ENCODE results near the gene THAP4. TPM values are rescaled to one million over a fixed set of nuclear protein-coding genes. Genes with fewer than 3 reads are reported as not detected.

Gene THAP4
- polyA plus RNA-seq, 3 donors, result 15.1 to 25.9 (median 16.3) TPM

DNA sequence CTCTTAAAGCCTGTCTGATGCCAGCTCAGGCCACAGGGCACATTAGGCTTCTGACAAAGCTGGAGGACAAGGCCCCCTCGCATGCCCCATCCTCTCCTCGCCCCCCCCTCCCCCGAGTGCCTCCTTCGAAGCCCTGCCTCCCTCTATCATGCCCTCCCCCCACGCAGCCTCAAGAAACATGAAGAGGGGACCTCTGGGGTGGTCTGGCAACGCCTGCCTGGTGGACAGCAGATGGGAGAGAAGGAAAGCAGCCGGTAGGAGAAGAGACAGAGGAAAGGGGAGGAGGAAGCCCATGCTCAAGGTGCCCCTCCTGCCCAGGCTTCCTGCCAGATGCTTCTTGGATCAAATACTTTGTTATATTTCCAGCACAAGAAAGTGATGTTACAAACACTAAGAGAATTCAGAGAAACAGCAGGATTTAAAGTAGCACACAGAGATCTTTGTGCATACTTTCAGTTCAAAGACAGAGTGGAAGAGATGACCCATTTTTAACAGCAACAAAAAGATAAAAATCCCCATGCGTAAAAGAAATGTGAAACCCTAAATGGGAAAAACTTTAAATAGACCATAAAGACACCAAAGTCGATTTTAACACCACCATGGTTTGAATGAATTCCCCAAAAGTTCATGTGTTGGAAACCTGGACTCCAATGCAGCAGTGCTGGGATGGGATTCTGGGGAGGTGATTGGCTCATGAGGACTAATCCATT, 59.4 kb downstream of the THAP4 start:
- TF ChIP-seq, protein P1, sequence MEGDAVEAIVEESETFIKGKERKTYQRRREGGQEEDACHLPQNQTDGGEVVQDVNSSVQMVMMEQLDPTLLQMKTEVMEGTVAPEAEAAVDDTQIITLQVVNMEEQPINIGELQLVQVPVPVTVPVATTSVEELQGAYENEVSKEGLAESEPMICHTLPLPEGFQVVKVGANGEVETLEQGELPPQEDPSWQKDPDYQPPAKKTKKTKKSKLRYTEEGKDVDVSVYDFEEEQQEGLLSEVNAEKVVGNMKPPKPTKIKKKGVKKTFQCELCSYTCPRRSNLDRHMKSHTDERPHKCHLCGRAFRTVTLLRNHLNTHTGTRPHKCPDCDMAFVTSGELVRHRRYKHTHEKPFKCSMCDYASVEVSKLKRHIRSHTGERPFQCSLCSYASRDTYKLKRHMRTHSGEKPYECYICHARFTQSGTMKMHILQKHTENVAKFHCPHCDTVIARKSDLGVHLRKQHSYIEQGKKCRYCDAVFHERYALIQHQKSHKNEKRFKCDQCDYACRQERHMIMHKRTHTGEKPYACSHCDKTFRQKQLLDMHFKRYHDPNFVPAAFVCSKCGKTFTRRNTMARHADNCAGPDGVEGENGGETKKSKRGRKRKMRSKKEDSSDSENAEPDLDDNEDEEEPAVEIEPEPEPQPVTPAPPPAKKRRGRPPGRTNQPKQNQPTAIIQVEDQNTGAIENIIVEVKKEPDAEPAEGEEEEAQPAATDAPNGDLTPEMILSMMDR (IDR thresholded peaks at IDR 0.05), result no peak
- Histone ChIP-seq H3K27me3 (ENCODE audit: control insufficient read depth in 2 of 2, insufficient read depth in 2 of 2, low read length in 2 of 2) (no peaks in the 10 kb centered on the region), H3K4me2 (replicated peaks; ENCODE audit: extremely low read depth, low read length, poor library complexity, severe bottlenecking) (no peak overlapping the region), H3K4me1 (ENCODE audit: control insufficient read depth in 1 of 2, insufficient read depth in 2 of 2, low read length in 2 of 2) (no peaks in the 10 kb centered on the region), H3K27ac (ENCODE audit: low read depth in 1 of 2, low read length in 2 of 2) (no peak overlapping the region), H3K9ac (ENCODE audit: insufficient read depth, low read length, poor library complexity, severe bottlenecking) (no peak overlapping the region), H3K4me3 (replicated peaks in 1 of 3; ENCODE audit: low read depth in 2 of 3, low read length in 3 of 3) (no peak overlapping the region), H4K20me1 (ENCODE audit: insufficient read depth, low read length) (no peaks in the 10 kb centered on the region), H3K79me2 (ENCODE audit: insufficient read depth, low read length) (no peaks in the 10 kb centered on the region), H3K36me3 (replicated peaks in 1 of 2; ENCODE audit: control insufficient read depth in 1 of 2, insufficient read depth in 2 of 2, low read length in 2 of 2) (peaks cover 0 to 8% of the 10 kb centered on the region in 2 donors), H2AFZ (ENCODE audit: insufficient read depth, low read depth, low read length, poor library complexity, severe bottlenecking) (no peak overlapping the region), H3K9me3 (replicated peaks in 1 of 2; ENCODE audit: control insufficient read depth in 1 of 2, insufficient read depth in 1 of 2, low read length in 2 of 2) (peaks cover 5 to 27% of the 10 kb centered on the region in 2 donors)
- Mint-ChIP-seq H3K36me3 (peaks cover 10 to 23% of the 10 kb centered on the region in 2 donors), H3K4me3 (no peak overlapping the region), H3K4me1 (no peaks in the 10 kb centered on the region), H3K27ac (no peak overlapping the region), H3K27me3 (ENCODE audit: low read depth in 3 of 3) (peaks cover 0 to 1% (median 0%) of the 10 kb centered on the region in 3 donors), H3K9me3 (peaks cover 8 to 20% (median 12%) of the 10 kb centered on the region in 7 donors)
- intact Hi-C loops (cut with micrococcal nuclease), result no loop called here
- 17% methylated on average over 1 of the region's 9 CpGs for WGBS (ENCODE audit: insufficient coverage)
- no peak for DNase-seq

DNA sequence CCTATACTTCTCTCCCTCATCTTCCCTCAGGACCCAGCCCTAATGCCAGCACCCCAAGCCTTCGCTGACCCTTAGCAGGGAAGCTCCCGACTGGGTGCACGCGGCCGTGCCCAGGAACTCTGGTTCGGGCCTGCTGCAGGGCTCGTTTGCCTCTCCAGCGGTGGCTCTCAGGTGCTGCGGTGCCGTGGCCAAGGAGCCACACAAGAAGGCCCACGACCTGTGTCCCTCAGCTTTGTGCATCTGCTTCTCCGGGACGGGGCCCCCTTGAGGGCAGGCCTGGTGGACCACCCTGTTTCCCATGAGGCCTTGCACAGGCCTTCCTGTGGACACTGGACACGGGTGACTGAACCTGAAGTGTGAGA, 60.7 kb downstream of the THAP4 start:
- Histone ChIP-seq H3K9me3 (replicated peaks in 1 of 2; ENCODE audit: control insufficient read depth in 1 of 2, insufficient read depth in 1 of 2, low read length in 2 of 2) (peaks cover 0 to 17% of the 10 kb centered on the region in 2 donors), H3K27me3 (ENCODE audit: control insufficient read depth in 2 of 2, insufficient read depth in 2 of 2, low read length in 2 of 2) (no peaks in the 10 kb centered on the region), H3K36me3 (replicated peaks in 1 of 2; ENCODE audit: control insufficient read depth in 1 of 2, insufficient read depth in 2 of 2, low read length in 2 of 2) (no peaks in the 10 kb centered on the region), H3K27ac (ENCODE audit: low read depth in 1 of 2, low read length in 2 of 2) (no peak overlapping the region), H3K4me3 (replicated peaks in 1 of 3; ENCODE audit: low read depth in 2 of 3, low read length in 3 of 3) (no peak overlapping the region), H3K9ac (ENCODE audit: insufficient read depth, low read length, poor library complexity, severe bottlenecking) (no peak overlapping the region), H2AFZ (ENCODE audit: insufficient read depth, low read depth, low read length, poor library complexity, severe bottlenecking) (no peak overlapping the region), H3K4me1 (ENCODE audit: control insufficient read depth in 1 of 2, insufficient read depth in 2 of 2, low read length in 2 of 2) (no peaks in the 10 kb centered on the region), H3K79me2 (ENCODE audit: insufficient read depth, low read length) (no peaks in the 10 kb centered on the region), H3K4me2 (replicated peaks; ENCODE audit: extremely low read depth, low read length, poor library complexity, severe bottlenecking) (no peak overlapping the region), H4K20me1 (ENCODE audit: insufficient read depth, low read length) (no peaks in the 10 kb centered on the region)
- TF ChIP-seq, protein P1 (IDR thresholded peaks at IDR 0.05), result no peak
- Mint-ChIP-seq H3K4me1 (no peaks in the 10 kb centered on the region), H3K4me3 (no peak overlapping the region), H3K27ac (no peak overlapping the region), H3K27me3 (ENCODE audit: low read depth in 3 of 3) (peaks cover 0 to 4% (median 0%) of the 10 kb centered on the region in 3 donors), H3K9me3 (peaks cover 1 to 10% (median 5%) of the 10 kb centered on the region in 7 donors), H3K36me3 (peaks cover 2 to 14% of the 10 kb centered on the region in 2 donors)
- intact Hi-C loops (cut with micrococcal nuclease), result no loop called here
- no peak for DNase-seq
- 97% methylated on average over 13 of the region's 14 CpGs for WGBS (ENCODE audit: insufficient coverage)

Measured in CD14-positive monocyte (primary cell).